Mucosa of descending colon (tissue), 3 donors: ENCODE data around the gene S100A9. TPM values are rescaled to one million over a fixed set of nuclear protein-coding genes. Genes with fewer than 3 reads are reported as not detected.

ENCODE experiments used
- ATAC-seq: fragments of 200-7000 bp; cut with Tn5 transposase; one replicate; pipeline ENCODE4 v1.9.1; 2020; ENCODE audit warnings: mild to moderate bottlenecking, moderate library complexity
- DNase-seq, 3 donors: peaks; one replicate each; pipeline ENCODE4 v3.0.0-alpha.2; 2020
- H3K36me3 ChIP-seq: fragments of 200-600 bp; one replicate; pipeline ENCODE4 v1.8.0; 2021; ENCODE audit warnings: low read depth, mild to moderate bottlenecking
- H3K4me1 ChIP-seq: fragments of 200-600 bp; one replicate; pipeline ENCODE4 v1.8.0; 2021; ENCODE audit warnings: low read depth, mild to moderate bottlenecking
- H3K4me3 ChIP-seq: fragments of 200-600 bp; one replicate; pipeline ENCODE4 v1.8.0; 2021; ENCODE audit warnings: mild to moderate bottlenecking
- H3K9me3 ChIP-seq: fragments of 200-600 bp; one replicate; pipeline ENCODE4 v1.8.0; 2021; ENCODE audit warnings: mild to moderate bottlenecking
- intact Hi-C, 2 donors: fragments of 100-400 bp; cut with DNase I in 1 of 2; cut with micrococcal nuclease in 1 of 2; formaldehyde crosslinking; loops; one replicate each; pipeline versions ENCODE4 v1.11.0 to v1.11.1; 2022; cut with DNase I, micrococcal nuclease
- total RNA-seq, 3 donors: library from RNA; stranded (reverse); fragmentation: NEBNext Ultra II Directional in 2 of 3; extraction: Animal tissue kit (Norgen Biotek cat#: 25700) in 2 of 3; gene quantifications; one replicate each; pipeline versions ENCODE4 v1.2.1 to v1.2.4, GENCODE V29; 2021 to 2023
- TF ChIP-seq, protein P1 (sequence below): fragments of 200-600 bp; IDR thresholded peaks from one replicate; pipeline ENCODE4 v1.8.0; 2022; ENCODE audit warnings: antibody characterized with exemption, mild to moderate bottlenecking
- donor health status: DM: no; HTN: no; CAD: no; lungs with moderate emphysema.
- donor health status: DM: no; HTN: no; CAD: no.
- donor health status: DM: no; HTN: yes; CAD: no.

S100A9 gene
- total RNA-seq, 3 donors from 2014 or later, result 5.5 to 151 (median 75.0) TPM

DNA sequence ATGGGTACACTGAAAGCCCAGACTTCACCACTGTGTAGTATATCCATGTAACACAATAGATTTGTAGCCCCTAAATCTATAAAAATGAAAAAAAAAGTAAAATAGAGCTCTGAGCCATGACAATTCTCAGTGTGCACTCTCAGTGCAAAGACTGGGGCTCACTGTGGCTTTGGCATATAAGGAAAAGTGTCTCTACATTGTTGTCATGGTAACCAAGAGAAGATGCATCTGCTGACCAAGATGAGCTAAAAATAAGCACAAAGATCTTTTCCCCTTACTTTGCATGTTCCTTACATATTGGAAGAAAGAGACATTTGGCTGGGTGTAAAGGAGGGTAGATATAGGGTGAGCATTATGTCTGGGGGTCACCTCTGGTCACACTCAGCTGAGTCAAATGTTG is 21.0 kb upstream of the S100A9 start:
- TF ChIP-seq, protein P1, sequence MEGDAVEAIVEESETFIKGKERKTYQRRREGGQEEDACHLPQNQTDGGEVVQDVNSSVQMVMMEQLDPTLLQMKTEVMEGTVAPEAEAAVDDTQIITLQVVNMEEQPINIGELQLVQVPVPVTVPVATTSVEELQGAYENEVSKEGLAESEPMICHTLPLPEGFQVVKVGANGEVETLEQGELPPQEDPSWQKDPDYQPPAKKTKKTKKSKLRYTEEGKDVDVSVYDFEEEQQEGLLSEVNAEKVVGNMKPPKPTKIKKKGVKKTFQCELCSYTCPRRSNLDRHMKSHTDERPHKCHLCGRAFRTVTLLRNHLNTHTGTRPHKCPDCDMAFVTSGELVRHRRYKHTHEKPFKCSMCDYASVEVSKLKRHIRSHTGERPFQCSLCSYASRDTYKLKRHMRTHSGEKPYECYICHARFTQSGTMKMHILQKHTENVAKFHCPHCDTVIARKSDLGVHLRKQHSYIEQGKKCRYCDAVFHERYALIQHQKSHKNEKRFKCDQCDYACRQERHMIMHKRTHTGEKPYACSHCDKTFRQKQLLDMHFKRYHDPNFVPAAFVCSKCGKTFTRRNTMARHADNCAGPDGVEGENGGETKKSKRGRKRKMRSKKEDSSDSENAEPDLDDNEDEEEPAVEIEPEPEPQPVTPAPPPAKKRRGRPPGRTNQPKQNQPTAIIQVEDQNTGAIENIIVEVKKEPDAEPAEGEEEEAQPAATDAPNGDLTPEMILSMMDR, result no peak
- ATAC-seq, result no peak
- no peak for DNase-seq
- intact Hi-C loops, result no loop called here
- Histone ChIP-seq H3K9me3 (peaks cover 4% of the 10 kb centered on the region), H3K4me1 (no peaks in the 10 kb centered on the region), H3K36me3 (no peaks in the 10 kb centered on the region), H3K4me3 (no peak overlapping the region)

DNA sequence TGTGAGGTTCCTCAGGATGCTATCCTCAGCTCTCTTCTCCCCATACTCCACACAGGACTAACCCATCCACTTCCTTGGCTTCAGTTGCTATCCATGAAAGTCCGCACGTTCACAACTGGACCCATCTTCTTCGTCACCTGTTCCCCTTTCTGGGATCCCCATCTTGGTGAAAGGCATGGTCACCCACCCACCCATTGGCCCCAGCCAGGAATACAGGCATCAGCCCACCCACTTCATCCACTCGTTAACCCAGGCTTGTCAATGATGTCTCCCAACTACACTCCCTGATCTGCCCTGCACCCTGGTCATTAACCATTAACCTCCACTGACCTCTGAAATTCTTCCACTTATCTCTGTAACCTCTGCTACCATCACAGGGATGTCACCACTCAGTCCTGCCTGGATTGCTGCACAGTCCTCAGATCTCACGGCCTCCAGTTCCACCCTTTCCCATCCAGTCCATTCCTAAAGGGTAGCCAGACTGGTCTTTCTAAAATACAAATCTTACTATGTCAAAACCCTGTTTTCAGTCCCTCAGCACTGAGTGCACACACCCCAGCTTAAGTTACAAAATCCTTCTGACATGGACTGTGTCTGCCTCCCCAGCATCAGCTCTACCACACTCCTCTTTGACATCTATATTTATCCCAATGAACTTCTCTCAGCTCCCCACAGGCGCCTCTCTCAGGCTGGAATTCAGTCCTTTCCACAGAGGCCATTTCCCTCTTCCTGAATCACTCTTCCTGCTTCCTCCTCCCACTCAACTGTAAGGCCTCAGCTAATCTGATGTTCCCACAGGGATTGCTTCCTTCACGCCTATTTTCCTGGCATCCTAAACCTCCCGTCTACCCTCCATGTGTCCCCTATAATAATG is 19.4 kb upstream of the S100A9 start:
- H3K9me3 ChIP-seq, result no peaks in the 10 kb centered on the region
- no peaks in the 10 kb centered on the region for H3K36me3 ChIP-seq
- ATAC-seq, result no peak
- intact Hi-C loops, result no loop called here
- no peak overlapping the region for H3K4me3 ChIP-seq
- TF ChIP-seq, protein P1, result no peak
- no peak for DNase-seq
- no peaks in the 10 kb centered on the region for H3K4me1 ChIP-seq

DNA sequence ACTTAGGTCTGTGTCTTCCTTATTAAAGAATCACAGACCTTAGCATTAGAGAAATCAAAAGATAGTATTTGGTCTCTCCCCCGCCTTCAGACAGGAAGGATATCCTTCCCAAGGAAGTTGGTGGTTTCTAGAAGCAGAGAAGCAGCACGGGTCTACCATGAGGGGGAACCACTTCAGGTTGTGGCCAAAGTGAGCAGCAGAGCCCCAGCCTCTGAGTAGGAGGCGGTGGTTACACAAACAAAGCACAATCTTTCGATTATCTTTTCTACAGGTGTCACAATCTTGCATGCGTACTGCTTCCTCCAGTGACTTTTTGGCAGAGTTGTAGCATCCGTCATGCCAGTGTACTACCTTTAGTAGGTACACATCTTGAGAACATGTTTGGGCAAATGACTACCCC is 17.9 kb upstream of the S100A9 start:
- no peak for ATAC-seq
- H3K4me1 ChIP-seq, result no peaks in the 10 kb centered on the region
- no peak for DNase-seq
- no peaks in the 10 kb centered on the region for H3K36me3 ChIP-seq
- no peak overlapping the region for H3K4me3 ChIP-seq
- intact Hi-C loops, result no loop called here
- H3K9me3 ChIP-seq, result no peaks in the 10 kb centered on the region
- TF ChIP-seq, protein P1, result no peak

DNA sequence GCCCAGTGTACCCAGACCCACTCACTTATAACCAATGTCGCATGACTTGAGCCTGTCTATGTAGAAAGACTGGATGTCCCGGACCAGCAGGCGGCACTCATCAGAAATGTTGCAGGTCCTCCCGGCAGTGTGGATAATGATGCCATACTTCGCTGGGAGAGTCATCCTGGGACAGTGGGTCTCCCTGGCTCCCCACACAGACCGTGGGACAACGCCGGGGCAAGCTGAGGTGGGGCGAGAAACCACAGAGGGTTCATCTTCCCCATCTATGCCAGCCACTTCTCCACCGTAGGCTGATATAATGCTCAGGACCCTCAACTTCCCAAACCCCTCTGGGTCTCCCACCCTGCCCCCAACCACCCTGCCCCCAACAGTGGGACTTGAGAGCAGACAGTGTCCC is 17.3 kb upstream of the S100A9 start:
- TF ChIP-seq, protein P1, result no peak
- Histone ChIP-seq H3K4me1 (no peaks in the 10 kb centered on the region), H3K9me3 (no peaks in the 10 kb centered on the region), H3K36me3 (no peaks in the 10 kb centered on the region), H3K4me3 (no peak overlapping the region)
- ATAC-seq (no peak), DNase-seq (no peak)
- intact Hi-C loops, result no loop called here

DNA sequence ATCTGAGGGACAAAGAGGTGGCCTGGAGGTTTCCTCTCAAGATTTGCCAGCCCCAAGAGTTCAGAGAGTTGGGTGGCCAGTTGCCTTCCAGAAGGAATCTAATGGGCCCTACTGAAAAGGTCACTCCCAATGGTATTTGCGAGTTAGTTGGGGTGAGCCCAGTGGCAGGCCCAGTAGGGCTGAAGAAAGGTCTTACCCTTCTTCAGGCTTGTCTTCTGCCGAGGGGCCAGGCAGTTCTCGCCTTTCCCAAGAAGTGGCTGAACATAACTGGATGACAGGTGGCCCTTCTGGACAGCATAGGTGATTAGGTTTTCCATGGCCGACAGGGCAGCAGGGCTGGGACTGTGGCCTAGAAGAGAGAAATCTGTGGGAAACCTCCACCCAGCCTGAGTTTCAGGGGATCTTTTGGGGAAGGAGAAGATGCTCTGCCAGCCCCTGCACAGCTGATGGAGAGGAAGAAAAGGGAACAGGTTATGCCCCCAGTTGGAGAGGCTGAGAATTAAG is 16.2 kb upstream of the S100A9 start:
- no peaks in the 10 kb centered on the region for H3K9me3 ChIP-seq
- H3K36me3 ChIP-seq, result no peaks in the 10 kb centered on the region
- ATAC-seq (no peak), DNase-seq (no peak)
- TF ChIP-seq, protein P1, result no peak
- H3K4me3 ChIP-seq, result no peak overlapping the region
- intact Hi-C loops, result no loop called here
- H3K4me1 ChIP-seq, result no peaks in the 10 kb centered on the region
